T1000 (cell line): Measurements from ENCODE around the gene CLDN2.
"Not testable (repeated sequence)": the region's sequence is repeated elsewhere in the genome, so short reads cannot be mapped to it uniquely, and the experiment has no call there.

Experiments
- DNase-seq: peaks from one replicate; lab custom pipeline; 2025; ENCODE audit warnings: mixed read lengths; lab: John Stamatoyannopoulos, UW

Gene CLDN2

DNA sequence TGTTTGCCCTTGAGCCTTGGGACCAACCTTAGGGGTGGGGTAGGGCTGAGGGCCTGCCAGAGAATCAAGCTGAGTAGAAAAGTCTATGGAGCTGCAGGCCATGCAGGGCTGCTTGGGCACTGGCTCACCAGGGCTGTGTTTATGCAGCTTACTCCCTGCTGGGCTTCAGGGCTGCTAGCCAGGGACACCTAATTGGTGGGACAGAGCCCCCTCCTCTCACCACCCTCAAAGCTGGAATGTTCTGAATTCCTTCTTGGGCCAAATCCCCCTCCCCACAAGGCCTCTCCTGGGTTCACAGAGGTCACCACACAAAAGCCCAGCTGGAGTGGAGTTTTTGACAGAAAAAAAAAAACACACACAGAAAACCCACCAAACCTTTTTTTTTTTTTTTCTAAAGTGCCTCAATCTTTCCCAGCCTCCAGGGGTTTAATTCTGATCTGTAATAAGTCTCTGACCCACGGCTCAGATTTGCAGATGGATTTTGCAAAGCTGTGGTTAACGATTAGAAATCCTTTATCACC, at the start of gene CLDN2:
Gene CLDN2, plus strand, starts transcription at position 471 of the 521 bp plus-strand sequence. CDS start 7,827 bp downstream, outside the sequence.
- DNase-seq: no peak

DNA sequence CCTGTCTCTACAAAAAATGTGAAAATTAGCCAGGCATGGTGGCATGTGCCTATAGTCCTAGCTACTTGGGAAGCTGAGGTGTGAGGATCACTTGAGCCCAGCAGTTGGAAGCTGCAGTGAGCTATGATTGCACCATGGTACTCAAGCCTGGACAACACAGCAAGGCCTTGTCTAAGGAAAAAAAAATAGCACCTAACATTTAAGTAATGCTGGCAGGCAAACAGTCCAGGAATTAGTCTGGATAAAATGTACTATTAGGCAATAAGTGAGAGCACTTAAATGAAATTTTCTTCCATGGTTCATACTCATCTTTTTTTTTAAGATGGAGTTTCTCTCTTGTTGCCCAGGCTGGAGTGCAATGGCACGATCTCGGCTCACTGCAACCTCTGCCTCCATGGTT, 47.4 kb upstream of the CLDN2 start:
- not testable (repeated sequence) for DNase-seq

DNA sequence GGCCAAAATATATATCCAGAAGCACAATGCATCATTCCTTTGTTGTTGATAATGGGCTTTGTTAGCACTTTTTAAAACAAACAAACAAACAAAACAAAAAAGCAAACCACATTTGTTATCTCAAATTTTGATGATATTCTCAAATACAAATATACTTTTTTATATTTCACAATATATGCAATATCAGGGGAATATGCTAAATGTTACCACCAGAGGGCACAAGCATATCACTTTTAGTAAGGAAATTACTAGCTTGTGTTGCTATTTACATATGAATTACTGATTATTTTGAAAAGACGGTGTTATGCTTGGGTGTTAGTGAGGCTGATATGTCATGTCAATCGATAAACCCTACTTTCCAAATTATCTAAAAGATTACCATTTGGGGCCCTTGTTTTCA, 46.1 kb upstream of the CLDN2 start:
- DNase-seq: no peak

GRCh38 chrX:106875151-106875550, 45.1 kb upstream of the CLDN2 start:
- DNase-seq: no peak

GRCh38 chrX:106889468-106889867, 30.7 kb upstream of the CLDN2 start:
- DNase-seq: no peak

GRCh38 chrX:106891762-106892460, 28.3 kb upstream of the CLDN2 start:
- DNase-seq: no peak

GRCh38 chrX:106894392-106894909, 25.8 kb upstream of the CLDN2 start:
- peak; percentile 8 for DNase-seq

GRCh38 chrX:106894978-106895452, 25.2 kb upstream of the CLDN2 start:
- peak; percentile 11 for DNase-seq

DNA sequence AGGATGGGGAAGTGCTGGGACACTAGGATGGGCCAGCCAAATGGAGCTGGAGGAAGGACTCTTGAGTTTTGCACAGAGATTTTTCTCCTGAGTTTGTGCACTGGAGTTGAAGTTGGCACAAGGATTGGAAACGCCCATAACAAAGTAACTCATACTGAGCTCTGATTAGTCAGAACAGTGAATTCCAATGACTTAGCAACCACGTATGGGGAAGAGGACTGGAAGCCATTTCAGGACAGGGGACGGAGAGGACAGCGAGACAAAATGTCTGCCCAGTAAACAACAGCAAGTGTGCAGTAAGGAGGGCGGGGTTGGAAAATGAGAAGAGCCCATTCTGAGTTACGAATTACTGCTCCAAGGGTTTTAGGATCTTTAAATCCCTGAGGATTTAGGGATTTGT, 22.9 kb upstream of the CLDN2 start:
- no peak for DNase-seq

- DNase-seq: no peak
These were observed 21.7 kb upstream of the CLDN2 start for GRCh38 chrX:106898462-106898861.

DNA sequence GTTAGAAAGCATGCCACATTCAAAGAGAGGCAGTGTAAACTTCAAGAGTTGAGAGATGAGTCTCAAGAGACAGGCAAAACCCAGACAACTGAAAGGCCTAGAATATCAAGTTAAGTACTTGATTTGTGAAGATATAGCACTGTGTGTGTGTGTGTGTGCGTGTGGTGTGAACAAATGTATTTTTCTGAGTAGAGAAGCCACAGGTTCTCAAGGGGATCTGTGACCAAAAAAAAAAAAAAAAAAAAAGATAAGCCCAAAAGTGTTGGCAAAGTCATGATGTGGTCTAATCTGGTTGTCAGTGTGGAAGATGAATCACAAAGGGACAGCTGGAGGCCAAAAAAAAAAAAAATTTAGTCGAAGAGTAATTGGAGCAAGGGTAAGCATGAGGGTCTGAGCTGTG, 20.9 kb upstream of the CLDN2 start:
- DNase-seq: no peak

GRCh38 chrX:106899841-106900240, 20.4 kb upstream of the CLDN2 start:
- no peak for DNase-seq

GRCh38 chrX:106901341-106901740, 18.9 kb upstream of the CLDN2 start:
- no peak for DNase-seq

- DNase-seq: no peak
These were observed 18.4 kb upstream of the CLDN2 start for GRCh38 chrX:106901781-106902219.

GRCh38 chrX:106902684-106903083, 17.5 kb upstream of the CLDN2 start:
- no peak for DNase-seq

DNA sequence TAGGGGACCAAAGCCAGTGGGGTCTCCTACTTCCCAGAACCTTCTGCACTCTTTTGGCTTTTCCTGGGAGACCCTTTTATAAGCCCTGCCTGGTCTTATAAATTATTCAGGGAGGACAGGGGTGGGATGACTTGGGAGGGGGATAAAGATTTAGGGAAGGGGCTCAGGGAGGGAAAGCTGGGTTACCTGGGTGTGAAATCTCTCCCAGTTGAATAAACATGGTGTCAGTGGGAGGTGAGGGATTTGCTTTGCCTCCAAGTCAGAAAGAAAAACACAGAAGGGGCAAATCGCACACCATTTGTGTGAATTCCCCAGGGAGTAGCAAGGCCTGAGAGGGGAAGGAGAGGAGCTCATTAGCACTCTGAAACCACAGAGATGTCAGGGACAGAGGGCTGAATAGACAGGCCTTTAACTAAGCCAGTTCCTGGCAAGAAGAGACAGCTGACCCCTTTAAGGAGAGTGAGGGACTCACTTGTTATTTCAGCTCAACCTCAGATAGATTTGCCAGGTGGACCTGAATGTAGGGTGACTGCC, 16.8 kb upstream of the CLDN2 start, which contains the start of gene RIPPLY1:
Gene RIPPLY1, minus strand, starts transcription at position 51 of the 534 bp plus-strand sequence. CDS start 54 bp downstream, outside the sequence.
- no peak for DNase-seq

GRCh38 chrX:106903856-106904528, 16.2 kb upstream of the CLDN2 start:
- DNase-seq: no peak

DNA sequence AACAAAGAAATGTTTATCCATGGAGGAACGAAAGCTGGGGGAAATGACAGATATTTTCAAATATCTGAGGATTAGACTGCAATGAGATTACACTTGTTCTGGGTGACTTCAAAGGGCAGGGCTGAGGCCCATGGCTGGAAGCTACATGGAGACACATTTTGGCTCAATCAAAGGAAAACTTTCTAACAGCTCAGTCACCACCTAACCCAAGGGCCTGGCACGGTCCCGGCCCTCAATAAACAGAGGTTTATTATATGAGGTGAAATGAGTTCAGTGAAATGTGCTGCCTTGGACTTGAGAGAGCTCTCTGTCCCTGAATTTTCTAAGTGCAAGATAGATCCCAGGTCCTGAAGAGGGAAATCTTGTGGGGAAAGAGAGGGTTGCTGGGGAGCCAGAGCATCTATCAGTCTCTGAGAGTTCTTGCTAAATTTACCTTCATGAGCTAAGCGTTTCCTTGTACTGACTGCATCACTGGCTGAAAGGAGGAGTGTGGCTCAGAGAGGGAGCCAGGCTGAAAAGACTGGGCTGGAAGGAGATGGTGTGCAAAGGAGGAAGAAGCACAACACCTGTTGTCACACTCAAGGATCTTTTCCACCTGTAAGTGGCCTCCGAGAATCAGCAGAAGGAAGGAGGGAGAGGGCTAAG, 15.0 kb upstream of the CLDN2 start:
- no peak for DNase-seq

DNA sequence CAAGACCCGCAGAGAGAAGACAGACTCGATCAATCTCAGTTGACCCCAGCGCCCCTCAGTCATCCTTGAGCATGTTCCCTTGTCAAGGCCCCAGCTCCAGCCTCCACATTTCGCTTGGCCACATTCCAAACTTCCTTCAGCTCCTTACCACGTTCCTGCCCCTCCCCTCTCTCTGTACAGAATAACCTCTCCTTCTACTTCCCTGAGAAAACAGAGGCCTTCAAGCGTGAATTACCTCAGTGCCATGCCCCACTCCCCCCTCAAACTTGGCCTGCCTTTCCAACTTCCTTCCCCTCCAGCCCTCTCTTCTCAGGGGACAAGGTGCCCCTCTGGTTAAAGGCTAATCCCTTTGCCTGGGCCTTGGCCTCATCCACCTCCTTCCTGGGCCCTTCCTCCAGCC, 13.8 kb upstream of the CLDN2 start:
- no peak for DNase-seq

DNA sequence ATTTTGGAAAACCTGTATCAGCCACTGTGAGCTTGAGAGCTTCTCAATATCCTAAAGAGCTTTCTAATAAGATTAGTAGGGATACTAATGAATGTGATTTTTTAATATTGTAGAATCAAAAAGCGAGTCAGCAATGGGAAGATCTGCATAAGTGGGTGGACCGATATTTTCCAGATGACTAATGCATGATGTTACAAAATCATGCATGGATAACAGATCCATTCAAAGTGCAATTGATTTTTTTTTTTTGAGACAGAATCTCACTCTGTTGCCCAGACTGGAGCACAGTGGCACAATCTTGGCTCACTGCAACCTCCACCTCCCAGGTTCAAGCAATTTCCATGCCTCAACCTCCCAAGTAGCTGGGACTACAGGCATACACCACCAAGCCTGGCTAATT, 7.3 kb upstream of the CLDN2 start:
- no peak for DNase-seq

DNA sequence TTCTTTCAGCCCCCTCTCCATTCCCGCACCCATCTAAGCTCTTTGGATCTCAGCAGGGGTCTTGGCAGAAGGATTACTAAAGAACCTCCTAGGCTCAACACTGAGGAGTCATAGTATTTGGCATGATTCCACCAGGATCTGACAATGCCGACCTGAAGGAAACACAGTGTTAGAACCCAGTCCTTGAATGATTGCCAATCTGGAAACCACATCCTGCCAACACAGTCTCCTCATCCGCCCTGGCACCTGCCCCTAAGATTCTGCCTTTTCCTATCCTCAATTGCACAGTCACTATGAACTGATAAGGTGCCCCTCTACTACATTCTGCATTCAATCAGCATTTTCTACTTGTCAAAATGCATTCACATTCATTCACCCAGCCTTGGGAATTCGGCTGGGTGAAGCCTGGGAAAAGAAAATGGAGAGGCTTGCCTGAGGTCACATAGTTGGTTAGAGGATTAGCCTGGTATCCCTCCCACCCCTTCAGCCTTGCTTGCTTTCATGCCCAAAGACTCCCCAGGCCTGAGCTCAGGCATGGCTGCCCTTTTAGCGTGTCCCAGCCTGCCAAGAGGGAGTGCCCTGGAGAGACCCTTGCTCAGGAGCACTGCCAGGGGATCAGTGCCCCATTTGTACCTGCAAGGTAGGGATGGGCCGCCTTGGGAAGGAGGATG, 2.2 kb upstream of the CLDN2 start:
- no peak for DNase-seq
